HPDE6-E6E7 (cell line): ENCODE data around the gene ANKRD16.
"Not testable (repeated sequence)": the region's sequence is repeated elsewhere in the genome, so short reads cannot be mapped to it uniquely, and the experiment has no call there.

Experiments
- DNase-seq: peaks from one replicate; pipeline ENCODE4 v3.0.0; 2011; ENCODE audit warnings: missing footprints; ENCODE audit errors: extremely low spot score

Gene ANKRD16

DNA sequence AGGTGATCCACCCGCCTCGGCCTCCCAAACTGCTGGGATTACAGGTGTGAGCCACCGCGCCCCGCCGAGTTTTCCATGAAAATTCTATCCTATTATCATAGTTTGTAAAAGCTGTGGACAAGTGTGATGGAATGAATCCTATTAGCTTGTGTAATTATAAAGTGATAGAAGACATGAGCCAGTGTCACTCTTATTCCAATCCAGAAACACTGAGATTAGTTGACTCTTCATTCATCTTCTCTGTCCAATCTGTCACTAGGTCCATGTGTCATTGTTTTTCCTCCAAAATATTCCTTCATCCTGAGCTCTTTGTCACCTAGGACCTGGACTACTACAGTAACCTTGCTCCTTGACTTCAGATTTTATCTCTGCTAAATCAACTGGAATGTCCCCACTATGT is 13.9 kb upstream of the ANKRD16 start:
- no peak for DNase-seq

DNA sequence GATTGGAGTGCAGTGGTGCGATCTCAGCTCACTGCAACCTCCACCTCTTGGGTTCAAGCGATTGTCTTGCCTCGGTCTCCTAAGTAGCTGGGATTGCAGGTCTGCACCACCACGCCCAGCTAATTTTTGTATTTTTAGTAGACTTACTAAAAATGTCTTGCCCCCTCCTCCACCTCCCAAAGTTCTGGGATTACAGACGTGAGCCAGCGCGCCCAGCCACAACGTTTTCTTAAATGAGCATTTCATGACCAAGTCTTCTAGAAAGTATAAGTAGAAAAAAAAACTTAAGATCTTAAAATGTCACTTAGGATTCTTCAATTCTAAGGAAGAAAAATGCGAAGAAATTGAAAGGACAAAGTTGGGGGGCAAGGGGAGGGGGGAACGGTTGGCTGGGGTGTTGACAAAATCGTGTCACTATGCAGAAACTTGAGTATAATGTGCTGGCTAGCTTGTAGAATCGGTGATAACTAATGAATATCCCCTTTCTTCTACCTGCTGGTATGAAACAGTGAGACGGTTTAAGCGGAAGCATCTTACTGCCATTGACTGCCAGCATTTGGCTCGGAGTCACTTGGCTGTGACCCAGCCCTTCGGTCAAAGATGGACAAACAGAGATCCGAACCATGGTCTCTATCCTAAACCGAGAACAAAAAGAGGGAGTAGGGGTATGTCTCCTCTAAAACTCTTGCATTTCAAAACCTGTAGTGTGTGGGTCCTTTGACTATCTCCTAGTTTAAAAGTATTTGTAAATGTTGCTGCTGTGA is 13.0 kb upstream of the ANKRD16 start:
- DNase-seq, result no peak

DNA sequence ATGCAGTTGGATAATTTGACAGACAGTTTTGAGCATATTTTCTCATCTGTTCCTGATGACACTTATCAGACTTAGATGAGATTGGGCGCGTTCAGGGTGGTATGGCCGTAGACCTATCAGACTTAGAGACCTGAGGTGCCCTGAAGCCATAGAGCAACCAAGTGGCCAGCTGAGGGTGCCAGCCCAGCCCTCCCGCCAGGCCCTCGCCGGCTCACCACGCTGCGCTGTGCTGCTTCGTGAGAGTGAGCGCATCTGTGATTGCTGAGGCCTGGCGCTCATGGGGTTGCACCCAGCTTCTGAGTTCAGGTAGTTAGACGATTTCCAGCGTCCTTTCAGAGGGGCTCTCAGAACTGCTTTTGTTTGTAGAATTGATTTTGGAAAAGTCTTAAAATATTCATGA is 10.6 kb upstream of the ANKRD16 start:
- no peak for DNase-seq

DNA sequence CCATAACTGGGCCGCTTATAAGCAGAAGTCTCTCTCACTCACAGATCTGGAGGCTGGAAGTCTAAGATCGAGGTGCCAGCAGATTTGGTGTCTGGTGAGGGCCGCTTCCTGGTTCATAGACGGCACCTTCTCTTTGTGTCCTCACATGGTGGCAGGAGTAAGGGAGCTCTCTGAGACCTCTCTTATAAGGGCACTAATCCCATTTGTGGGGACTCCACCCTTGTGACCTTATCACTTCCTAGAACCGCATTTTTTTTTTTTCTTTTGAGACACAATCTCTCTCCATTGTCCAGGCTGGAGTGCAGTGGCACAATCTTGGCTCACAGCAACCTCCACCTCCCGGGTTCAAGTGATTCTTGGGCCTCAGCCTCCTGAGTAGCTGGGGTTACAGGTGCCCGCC is 8.5 kb upstream of the ANKRD16 start:
- no peak for DNase-seq

DNA sequence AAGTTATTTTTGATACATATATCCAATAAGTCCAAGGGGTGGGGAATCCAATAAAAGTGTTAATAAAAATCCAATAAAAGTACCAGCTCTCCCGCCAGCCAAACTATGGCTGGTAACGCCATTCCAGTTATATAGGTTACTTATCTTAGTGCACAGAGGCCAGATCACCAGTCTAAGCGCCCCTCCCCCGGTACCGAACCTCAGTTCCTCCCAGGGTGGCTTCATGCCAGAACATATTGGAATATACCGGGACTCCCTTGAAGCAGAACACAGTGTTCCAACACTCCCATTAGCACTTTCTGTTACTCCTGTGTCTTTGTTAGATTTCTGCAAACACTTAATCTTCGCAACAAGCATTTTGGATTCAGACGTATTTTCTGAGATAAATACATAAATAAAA is 7.8 kb upstream of the ANKRD16 start:
- no peak for DNase-seq

- no peak for DNase-seq
Measured at GRCh38 chr10:5897053-5897340, 7.3 kb upstream of the ANKRD16 start.

GRCh38 chr10:5896208-5897052 is 6.7 kb upstream of the ANKRD16 start:
- no peak for DNase-seq

DNA sequence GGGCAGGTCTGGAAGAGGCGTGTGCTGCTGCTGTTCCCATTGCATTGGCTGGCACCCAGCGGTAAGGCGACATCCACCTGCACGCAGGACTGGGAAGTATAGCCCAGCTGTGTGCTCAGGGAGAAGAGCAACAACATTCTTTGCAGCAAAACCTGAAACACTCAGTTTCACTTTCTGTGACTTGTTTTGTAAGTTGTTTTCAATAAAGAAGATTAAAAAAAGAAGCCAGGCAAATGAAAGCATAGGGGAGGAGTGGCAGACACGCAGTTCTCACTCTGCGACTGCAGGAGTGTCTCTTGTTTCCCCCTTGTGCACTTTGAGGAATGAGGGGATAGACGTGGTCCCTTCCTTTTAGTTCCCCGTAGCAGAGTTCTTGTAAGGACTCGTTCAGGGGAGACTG is 6.1 kb upstream of the ANKRD16 start:
- DNase-seq, result no peak

- no peak for DNase-seq
Measured at GRCh38 chr10:5895365-5895764, 5.7 kb upstream of the ANKRD16 start.

DNA sequence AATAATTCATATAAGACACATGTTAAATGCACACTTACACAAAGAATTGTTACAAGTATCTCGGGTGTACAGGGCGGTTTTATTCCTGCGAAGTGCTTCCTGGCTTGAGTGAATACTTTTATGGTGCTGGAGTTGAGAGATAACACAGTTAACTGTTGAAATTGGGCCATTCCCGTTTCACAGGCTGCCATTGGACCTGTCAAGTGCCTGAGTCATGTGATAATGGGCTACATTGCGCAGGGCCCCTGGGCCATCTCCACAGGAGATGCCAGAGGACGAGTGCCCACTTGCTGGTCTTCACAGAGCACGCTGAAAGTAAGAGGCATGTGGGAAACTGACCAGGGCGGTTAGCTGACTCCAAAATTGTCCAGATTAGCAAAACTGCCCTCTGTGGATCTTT is 5.2 kb upstream of the ANKRD16 start:
- no peak for DNase-seq

- DNase-seq, result no peak
Measured at GRCh38 chr10:5894403-5894802, 4.7 kb upstream of the ANKRD16 start.

DNA sequence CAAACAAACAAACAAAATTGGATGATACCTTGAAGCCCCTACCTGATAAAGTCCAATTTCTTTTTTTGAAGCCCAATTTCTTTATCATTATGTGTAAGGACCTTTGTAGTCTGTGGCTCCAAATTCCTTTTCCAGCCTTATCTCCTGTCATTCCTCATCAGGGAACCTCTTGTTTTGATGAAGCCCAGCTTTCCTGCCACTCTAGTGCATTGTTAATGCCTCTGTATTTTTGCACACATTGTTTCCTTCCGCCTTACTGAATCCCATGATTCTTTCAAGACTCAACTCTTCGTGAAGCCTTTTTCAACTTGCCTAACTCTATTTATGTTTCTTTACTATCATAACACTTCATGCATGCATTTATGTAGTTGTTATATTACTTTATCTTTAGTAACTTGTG is 3.6 kb upstream of the ANKRD16 start:
- no peak for DNase-seq

- DNase-seq, result no peak
Measured at GRCh38 chr10:5892007-5892406, 2.3 kb upstream of the ANKRD16 start.

DNA sequence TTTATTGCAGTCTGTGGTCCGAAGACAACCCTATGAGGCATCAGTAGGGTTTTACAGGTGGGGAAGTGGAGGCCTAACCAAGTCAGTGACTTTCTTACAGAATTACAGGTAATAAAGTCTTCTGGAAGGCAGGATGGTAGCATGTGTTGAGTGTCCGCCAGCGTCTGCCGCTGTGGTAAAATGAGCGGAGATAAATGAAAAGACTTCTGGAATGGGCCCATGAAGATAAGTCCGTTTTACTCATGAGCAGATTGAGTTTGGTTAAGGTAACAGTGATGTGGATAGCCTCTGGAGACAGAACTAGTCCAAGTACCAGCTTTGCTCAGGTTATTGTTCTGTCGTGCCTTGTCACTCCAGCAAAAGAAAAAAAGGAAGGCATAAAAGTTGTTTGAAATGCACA is 1.3 kb upstream of the ANKRD16 start:
- DNase-seq, result no peak

DNA sequence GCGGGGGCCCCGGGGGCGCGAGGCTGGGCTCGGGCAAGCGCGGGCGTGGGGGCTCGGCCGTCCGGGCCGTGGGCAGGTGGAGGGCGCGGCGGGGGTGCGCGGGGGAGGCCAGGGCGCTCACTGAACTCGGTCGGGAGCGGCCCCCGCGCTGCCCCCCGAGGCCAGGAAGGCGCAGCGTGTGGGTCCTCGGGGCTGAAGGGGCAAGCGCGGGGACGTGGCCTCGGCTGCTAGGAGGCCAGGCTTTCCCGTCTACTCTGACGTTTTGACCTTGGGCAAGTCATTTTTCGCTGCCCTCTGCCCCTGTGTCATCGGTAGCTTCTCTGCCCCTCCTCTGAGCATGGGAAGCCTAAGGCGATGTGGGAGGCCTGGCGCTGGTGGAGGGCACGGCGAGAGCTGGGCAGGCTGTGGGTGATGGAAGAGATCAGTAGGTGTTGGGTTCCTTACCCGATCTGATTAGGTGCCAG is 791 bp upstream of the ANKRD16 start:
- peak; percentile 1 for DNase-seq

DNA sequence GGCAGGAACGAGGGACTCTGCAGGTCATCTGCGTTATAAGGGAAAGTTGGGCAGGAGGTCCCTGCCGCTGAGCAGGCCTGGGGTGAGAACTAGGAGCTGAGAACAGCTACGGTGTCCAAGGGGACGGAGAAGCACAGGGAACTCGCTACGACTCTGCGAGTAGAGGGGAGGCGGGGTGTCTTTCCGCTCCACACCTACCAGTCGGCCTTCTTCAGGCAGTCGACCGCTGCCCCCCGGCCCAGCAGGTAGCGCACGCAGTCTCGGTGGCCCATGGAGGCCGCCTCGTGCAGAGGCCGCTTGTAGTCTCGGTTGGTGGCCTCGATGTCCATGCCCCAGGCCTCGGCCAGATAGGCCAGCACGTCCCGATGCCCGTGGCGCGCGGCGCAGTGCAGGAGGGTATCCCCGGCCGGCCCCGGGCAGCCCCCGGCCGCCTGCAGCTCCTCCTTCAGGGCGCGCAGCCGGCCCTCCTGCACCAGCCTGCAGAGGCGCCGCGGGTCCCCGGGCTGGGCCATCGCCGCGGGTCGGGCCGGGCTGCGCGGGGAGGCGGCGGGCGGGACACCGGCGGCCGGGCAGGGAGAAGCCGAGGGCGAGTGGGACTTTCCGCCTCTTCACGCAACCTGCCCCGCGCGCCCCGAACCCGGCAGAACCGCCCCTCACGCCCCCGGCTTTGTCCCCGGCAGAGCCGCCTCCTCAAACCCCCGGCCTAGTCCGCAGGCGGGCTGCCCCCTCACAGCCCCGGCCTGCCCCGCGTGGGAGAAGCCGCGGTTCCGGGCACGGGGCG is 660 bp downstream of the ANKRD16 start:
- no peak for DNase-seq

- DNase-seq, result no peak
Measured at GRCh38 chr10:5888351-5888750, 1.3 kb downstream of the ANKRD16 start.

DNA sequence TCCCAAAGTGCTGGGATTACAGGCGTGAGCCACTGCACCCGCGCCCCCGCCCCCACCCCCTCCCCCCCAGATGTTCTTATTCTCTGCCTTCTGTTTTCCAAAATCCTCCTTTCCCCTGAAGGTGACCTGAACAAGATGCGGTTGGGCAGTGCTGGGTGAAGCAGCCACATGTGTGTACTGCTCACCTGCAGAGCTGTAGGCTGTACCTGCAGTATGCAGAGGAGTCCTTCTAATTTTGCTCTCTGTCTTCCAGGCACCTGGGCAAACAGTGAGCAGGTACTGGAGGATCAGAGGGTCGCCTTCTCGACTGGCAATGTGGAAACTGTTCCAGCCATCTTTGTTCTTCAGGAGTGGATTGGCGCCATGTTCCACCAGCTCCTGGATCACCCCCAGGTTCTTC is 2.1 kb downstream of the ANKRD16 start:
- no peak for DNase-seq

DNA sequence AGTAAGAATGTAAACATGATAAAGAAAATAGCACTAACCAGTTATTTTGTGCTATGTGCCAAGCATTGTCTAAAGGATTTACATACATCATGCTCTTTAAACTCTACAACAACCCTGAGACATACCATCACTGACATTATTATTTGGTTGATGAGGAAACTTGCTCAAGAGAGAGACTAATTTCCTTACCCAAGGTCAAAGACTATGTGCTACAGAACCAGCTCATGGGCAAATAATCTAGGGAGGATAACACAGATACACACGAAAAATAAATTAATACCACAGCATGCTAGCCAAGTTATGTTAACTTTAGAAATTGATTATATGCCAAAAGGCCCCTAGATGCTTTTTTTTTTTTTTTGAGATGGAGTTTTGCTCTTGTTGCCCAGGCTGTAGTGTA is 2.7 kb downstream of the ANKRD16 start:
- DNase-seq, result no peak

DNA sequence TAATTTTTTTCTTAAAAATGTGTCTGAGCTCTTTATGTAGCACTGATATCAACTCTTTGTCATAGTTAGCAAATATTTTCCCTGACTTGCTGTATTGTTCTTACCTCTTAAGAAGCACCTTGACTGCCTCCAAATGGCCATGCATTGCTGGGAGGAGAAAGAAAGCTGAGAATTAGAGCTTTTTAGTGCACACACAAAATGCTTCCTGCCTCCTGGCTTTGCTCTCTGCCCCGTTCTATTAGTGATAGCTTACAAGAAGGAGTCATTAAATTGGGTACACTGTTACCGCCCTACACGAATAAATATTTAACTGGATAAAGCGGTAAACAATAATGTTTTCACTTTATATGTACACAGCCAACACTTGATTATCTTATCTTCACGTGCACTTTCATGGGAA is 4.1 kb downstream of the ANKRD16 start:
- no peak for DNase-seq

- DNase-seq, result no peak
Measured at GRCh38 chr10:5882961-5883360, 6.7 kb downstream of the ANKRD16 start.

GRCh38 chr10:5877041-5877440 is 12.7 kb downstream of the ANKRD16 start:
- not testable (repeated sequence) for DNase-seq
